Endothelial cell of umbilical vein (primary cell): Measurements from ENCODE around the gene CHMP2B.

ENCODE experiments used
- CTCF ChIP-seq, 2 donors: IDR thresholded peaks; 1 replicate in 1 of 2; 2 replicates in 1 of 2; pipeline ENCODE4 v1.5.1; 2011; ENCODE audit warnings: low read length in 2 of 2, mild to moderate bottlenecking in 2 of 2, moderate library complexity in 2 of 2, control low read depth in 1 of 2, inconsistent platforms in 1 of 2, low read depth in 1 of 2; ENCODE audit not compliant: insufficient read depth in 1 of 2; ENCODE audit errors: extremely low read depth in 1 of 2
- MAX ChIP-seq: IDR thresholded peaks from 2 replicates; pipeline ENCODE4 v1.6.1; 2011; ENCODE audit not compliant: insufficient read depth, insufficient read length
- MYC ChIP-seq: IDR thresholded peaks from one replicate; pipeline ENCODE4 v1.6.1; 2011; ENCODE audit warnings: mild to moderate bottlenecking, low read depth, low read length
- POLR2AphosphoS5 ChIP-seq: IDR thresholded peaks from 2 replicates; pipeline ENCODE4 v1.6.1; 2012; ENCODE audit warnings: low read depth, mild to moderate bottlenecking, control low read depth, low read length, moderate library complexity; ENCODE audit not compliant: insufficient read depth

- TF ChIP-seq CTCF (IDR thresholded peaks at IDR 0.05; ENCODE audit: extremely low read depth in 1 of 2, insufficient read depth in 1 of 2, low read depth in 1 of 2, low read length in 2 of 2) (no peak), MYC (no peak), POLR2AphosphoS5 (no peak), MAX (no peak)
Observed at GRCh38 chr3:87197531-87197930, 29.6 kb upstream of the CHMP2B start.
